Ovary (tissue), 3 donors: ENCODE measurements around the gene CDKL5.

Experiments
- CTCF ChIP-seq, 3 donors: fragments of 450-650 bp in 2 of 3; fragments of 200-600 bp in 1 of 3; IDR thresholded peaks; one replicate each; pipeline versions ENCODE4 v1.5.1 to v1.8.0; 2016 to 2022; ENCODE audit warnings: antibody characterized with exemption in 3 of 3, mild to moderate bottlenecking in 1 of 3
- EP300 ChIP-seq: sonication (generic); formaldehyde crosslinking; IDR thresholded peaks from one replicate; pipeline ENCODE4 v1.6.1; 2017; ENCODE audit warnings: antibody characterized with exemption
- donor health status: DM: no; HTN: no; CAD: no.

GRCh38 chrX:18422886-18423285, 2.5 kb upstream of the CDKL5 start:
- no peak for TF ChIP-seq CTCF (IDR thresholded peaks at IDR 0.05)
- TF ChIP-seq EP300, result no peak
